Gastrocnemius medialis (tissue), 4 donors: ENCODE measurements around the gene CAMTA1.

Experiments used
- POLR2A ChIP-seq, 2 donors: fragments of 450-650 bp; IDR thresholded peaks; one replicate each; pipeline ENCODE4 v1.6.1; 2017; ENCODE audit warnings: antibody characterized with exemption in 2 of 2, mild to moderate bottlenecking in 2 of 2, moderate library complexity in 2 of 2
- TF ChIP-seq, protein P1 (sequence below), 5 experiments: fragments of 450-650 bp in 3 of 5; fragments of 200-600 bp in 2 of 5; sonication (generic) in 2 of 5; IDR thresholded peaks in 4 of 5; conservative IDR thresholded peaks in 1 of 5; 1 replicate in 4 of 5; 2 replicates in 1 of 5; pipeline ENCODE4 v1.5.1; 2016 to 2019; ENCODE audit warnings: antibody characterized with exemption in 5 of 5, mild to moderate bottlenecking in 3 of 5, moderate library complexity in 3 of 5

DNA sequence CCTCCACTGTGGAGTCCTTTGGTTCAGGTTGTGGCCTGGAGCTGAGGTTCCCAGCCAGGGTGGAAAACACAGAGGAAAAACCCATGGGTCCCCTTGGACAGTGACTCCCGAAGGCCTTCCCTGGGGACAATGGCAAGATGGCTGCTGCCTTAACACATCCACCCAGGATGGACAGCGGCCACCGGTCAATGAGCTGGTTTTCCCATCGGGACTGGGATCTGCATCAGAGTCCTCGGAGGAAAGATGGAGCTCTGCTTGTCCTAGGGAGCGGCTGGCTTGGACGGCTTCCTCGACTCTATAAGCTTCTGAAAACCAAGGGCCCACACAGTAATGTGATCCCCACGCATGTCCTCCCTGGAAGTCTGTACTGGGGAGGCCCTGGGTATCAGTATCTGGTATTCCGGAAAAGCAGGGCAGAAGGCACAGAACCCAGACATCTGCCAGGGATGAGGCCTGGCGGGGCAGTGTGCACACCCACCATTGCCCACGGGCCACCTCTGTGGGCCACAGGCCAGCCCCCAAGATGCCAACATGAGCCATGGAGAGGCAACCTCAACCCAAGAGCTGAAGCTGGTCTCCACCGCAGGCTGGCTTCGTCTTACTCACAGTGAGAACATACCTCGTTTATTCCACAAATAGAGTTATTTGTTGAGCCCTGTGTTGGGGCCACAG lies 891.2 kb downstream of the CAMTA1 start:
- TF ChIP-seq, protein P1, sequence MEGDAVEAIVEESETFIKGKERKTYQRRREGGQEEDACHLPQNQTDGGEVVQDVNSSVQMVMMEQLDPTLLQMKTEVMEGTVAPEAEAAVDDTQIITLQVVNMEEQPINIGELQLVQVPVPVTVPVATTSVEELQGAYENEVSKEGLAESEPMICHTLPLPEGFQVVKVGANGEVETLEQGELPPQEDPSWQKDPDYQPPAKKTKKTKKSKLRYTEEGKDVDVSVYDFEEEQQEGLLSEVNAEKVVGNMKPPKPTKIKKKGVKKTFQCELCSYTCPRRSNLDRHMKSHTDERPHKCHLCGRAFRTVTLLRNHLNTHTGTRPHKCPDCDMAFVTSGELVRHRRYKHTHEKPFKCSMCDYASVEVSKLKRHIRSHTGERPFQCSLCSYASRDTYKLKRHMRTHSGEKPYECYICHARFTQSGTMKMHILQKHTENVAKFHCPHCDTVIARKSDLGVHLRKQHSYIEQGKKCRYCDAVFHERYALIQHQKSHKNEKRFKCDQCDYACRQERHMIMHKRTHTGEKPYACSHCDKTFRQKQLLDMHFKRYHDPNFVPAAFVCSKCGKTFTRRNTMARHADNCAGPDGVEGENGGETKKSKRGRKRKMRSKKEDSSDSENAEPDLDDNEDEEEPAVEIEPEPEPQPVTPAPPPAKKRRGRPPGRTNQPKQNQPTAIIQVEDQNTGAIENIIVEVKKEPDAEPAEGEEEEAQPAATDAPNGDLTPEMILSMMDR (IDR thresholded peaks at IDR 0.05 in 4 of 5, conservative IDR thresholded peaks at IDR 0.05 in 1 of 5): no peak
- no peak for TF ChIP-seq POLR2A (IDR thresholded peaks at IDR 0.05)
